Activated naive CD4-positive, alpha-beta T cell treated with anti-CD3 and anti-CD28 coated beads, Interleukin-2, amount 50 U/mL, for 16 hours (primary cell): ENCODE data around the gene BTG2.

Experiments used
- DNase-seq: peaks from one replicate; pipeline ENCODE4 v3.0.0-alpha.2; 2020

Gene BTG2

GRCh38 chr1:203346060-203346768 is 40.9 kb downstream of the BTG2 start:
- DNase-seq: no peak

GRCh38 chr1:203346769-203347102 is 41.4 kb downstream of the BTG2 start:
- no peak for DNase-seq

- DNase-seq: no peak
Observed at GRCh38 chr1:203349166-203349565, 43.8 kb downstream of the BTG2 start.

DNA sequence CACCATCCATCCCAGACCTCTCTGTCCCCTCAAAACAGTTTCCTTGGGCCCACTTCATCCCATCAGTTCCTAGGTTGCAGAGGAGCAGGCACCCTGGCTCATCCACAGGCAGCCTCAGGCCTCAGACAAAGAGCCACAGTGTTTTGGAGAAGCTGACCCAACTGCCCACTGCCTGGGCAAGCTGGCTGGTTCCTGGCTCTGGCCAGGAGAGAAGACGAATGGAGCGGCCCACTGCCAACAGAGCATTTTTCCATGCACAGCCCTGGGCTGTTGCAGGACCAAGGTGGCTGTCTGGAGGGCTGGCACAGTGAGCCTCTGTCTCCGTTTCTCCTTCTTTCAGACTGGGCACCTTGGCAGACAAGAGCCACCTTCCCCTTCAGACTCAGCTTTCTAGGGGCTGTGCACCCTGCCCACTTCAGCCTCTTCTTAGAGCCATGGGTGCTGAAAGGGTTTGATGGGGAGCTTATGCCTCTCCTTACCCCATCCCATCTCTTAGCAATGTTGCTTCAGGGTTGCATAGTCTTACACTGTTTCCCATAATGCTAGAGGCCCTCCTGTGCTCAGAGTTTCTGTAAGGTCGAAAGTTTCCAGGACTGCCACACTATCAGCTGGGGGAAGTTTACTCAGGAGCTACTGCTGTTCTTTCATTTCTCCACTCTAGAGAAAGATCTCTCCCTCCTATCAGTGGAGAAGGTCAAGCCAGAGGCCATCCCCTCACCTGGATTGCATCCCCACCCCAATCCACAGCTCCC is 44.6 kb downstream of the BTG2 start:
- no peak for DNase-seq

DNA sequence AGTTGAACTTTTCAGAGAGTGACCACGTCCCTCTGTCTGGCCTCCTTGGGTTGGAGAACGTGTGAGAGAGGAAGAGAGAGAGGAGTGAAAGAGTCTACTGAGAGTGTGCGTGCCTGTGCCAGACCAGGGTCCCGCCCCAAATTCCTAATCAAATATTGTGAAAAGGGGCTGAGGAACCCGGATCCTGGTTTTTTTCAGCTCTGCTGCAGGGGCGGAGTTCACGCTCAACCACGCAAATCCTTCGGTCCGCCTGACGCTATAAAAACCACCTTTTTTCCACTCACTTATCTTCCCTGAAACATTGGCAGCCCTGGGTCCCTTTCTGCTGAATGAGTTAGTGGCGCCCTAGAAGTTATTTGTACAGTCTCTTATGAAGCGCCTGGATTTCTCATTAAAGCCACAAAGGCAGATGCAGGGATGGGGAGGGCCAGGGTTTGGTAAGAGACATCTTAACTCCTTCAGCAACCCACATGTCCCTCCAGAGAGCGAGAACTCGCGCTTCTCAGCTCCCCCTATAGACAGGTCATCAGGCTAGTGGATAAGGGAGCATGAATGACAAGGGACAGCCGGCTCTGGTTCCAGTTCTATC is 45.8 kb downstream of the BTG2 start, which contains the start of gene FMOD:
TSS of gene FMOD (minus strand) at position 86 of the 589 bp plus-strand sequence. CDS start 2,852 bp downstream, outside the sequence.
- DNase-seq: no peak

GRCh38 chr1:203353486-203353885 is 48.2 kb downstream of the BTG2 start:
- no peak for DNase-seq

GRCh38 chr1:203354246-203354645 is 48.9 kb downstream of the BTG2 start:
- no peak for DNase-seq

- DNase-seq: no peak
Observed at GRCh38 chr1:203359010-203359571, 53.8 kb downstream of the BTG2 start.
